SW480 (cell line): ENCODE data around the gene SMNDC1.
A peak's percentile ranks its signal among the peaks of the same experiment; 100 is the strongest.
"Not testable (repeated sequence)": the region's sequence is repeated elsewhere in the genome, so short reads cannot be mapped to it uniquely, and the experiment has no call there.

ENCODE experiments used
- DNase-seq: peaks from one replicate; pipeline ENCODE4 v3.0.0-alpha.2; 2016; ENCODE audit warnings: low spot score

Gene SMNDC1

DNA sequence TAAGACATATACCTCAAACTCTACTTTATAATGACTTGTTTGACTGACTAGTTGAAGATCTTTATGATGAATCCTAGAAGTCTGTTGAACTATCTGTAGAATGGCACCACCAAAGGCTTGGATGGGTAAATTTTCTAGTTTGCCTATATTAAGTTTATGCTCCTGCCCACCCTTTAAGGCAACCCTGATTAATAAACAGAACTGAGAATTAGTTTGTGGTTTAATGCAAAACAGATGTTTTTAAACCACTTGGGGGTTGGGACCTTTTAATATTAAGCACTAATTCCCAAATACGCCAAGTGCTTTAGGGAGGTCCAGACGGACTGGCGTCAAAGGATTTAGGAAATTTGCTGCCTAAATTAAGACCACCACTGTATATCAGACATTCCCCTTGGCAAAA lies 20.5 kb downstream of the SMNDC1 start:
- no peak for DNase-seq

DNA sequence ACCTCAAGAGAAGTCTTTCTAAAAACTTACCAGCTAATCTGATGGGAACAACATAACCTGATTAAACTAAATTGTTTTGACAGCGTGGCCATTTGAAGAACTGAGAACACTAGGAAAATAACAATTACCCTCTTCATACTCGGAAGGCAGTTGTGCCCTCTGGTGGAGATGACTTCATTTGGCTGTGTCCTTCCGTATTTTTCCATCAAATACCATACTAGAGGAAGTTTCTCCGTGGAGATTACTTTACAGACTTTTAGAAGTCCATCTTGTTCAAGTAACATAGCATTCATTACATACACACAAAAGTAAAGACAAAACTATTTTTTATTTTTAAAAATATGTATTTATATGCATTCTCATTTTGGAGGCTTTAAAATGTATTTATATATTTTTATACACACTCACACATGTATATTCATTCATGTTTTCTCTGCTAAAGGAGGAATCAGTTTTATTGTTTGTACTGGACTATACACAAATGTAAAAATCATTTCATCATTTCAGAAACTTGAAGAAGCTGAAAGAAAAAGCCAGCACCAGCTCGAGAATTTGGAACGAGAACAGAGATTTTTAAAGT lies 25.2 kb downstream of the SMNDC1 start:
- DNase-seq: peak; percentile 72

DNA sequence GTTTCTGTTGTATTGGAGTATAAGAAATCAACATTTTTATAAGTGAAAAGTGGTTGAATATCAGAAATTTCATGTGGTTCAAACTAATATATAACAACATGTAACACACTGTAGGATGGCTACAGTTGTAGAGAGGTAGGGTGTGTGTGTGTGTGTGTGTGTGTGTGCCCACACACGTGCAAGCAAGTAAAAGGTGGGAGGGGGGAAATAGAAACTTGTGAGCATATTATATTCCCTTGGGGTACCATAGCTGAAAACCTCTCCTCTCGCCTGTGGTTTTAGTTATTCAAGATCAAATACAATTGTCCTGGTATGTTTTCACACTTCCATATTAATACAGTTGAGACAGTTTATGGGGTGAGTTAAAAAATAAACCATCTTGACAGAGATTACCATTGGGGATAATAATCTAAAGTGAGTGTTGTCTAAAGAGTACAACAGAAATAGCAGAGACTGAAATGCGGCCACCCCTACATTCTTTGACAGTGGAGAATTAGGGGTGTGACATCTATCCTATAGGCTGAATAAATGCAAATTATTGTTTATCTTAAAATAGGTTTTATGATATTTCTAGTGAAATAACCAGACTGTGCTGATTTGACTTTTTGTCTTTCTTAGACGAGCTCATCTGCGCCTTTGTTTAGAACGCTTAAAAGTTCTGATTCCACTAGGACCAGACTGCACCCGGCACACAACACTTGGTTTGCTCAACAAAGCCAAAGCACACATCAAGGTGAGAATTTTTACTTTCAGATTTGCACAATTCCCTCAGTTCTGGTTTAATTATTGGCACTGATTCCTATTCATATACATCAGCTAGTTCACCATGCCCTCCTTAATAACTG lies 25.9 kb downstream of the SMNDC1 start:
- DNase-seq: no peak

DNA sequence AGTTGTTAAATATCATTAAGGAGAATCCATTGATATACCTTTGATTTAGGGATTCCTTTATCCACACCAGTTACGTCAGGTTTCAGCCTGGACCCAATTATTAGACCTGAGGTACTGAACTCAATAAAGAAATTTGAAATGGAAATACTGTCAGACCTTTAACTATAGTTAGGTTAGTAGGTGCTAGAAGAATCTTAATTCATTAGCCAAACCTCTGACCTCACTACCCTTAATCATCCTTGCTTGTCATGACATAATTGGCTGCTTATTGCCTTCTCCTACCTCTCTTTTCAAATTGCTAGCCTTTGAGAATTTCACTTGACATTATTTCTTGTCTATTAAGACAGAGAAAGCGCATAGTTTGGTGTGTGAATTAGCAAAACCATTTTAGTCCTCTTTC lies 27.1 kb downstream of the SMNDC1 start:
- no peak for DNase-seq

DNA sequence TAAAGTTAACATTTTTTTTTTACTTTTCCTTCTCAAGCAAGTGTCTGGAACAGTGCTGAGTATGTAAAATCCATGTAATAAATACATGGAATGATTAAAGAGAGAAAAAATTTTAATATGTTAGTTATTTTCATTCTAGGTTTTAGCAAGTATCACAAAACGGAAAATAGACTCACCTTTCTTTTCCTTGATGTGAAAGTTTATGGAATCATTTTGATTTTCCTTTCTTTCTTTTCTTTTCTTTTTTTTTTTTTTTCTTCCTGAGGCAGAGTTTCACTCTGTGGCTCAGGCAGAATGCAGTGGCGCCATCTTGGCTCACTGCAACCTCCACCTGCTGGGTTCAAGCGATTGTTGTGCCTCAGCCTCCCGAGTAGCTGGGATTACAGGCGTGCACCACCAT lies 28.1 kb downstream of the SMNDC1 start:
- DNase-seq: no peak

DNA sequence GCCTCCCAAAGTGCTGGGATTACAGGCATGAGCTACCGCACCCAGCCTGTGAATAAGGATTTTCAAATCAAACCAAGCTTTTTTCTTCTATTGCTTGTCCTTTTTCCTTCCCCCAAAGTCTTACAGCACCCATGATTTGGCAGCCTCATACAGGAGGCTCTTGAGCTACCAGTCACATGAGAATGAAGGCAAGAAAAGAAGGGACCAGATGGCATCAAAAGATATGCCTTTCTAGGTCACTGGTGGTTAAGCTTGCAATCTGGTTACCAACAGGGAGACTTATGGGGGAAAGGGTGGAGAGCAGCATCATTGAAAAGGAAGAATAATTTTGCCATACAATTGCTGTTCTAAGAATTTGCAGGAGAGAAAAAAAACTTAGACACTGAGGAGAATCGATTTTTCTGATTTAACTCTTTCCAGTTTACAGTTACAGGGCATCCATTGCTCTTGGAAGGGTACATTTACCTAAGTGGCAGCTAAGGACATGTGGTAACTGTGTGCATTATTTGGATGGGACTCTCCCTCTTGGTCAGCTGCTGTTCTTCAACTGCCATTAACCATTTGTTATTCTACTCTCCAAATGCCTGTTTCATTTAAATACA lies 29.5 kb downstream of the SMNDC1 start:
- no peak for DNase-seq

DNA sequence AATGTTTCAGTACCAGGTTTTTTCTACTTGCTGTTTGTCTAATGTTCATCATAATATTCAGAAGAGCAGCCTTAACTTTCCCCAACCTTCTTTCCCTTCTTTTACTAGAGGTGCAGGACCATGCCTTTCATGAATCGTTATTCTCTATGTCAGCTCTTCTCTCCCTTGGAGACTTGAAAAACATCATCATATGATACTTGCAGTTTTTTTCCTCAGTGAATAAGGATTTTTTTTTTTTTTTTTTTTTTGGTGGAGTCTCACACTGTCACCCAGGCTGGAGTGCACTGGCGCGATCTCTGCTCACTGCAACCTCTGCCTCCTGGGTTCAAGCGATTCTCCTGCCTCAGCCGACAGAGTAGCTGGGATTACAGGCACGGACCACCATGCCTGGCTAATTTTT lies 30.1 kb downstream of the SMNDC1 start:
- DNase-seq: no peak

DNA sequence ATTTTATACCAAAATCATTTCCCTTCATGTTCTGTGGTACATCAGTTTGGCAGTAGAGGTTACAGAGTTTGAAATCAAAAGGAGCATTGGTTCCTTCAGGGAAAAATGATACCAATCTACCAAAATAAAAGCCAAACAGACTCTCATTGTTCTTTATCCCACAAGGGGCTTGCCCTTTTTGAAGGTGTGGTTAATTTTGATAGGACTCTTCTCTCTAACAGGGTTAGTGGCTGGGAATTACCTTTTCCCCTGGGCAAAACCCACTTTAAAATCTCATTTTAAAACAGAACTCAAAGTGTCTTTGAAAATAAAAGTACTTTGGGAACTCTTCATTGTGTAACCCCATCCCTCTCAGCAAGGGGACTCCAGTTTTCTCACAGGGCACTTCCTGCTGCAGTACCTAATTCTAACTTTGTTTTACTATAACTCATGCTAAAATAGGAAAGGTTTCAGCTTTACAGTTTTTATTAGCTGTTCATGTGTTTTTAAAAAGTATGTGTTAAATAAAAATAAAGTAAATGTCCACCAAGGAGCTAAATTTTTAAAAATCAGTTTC lies 30.6 kb downstream of the SMNDC1 start:
- peak; percentile 15 for DNase-seq

DNA sequence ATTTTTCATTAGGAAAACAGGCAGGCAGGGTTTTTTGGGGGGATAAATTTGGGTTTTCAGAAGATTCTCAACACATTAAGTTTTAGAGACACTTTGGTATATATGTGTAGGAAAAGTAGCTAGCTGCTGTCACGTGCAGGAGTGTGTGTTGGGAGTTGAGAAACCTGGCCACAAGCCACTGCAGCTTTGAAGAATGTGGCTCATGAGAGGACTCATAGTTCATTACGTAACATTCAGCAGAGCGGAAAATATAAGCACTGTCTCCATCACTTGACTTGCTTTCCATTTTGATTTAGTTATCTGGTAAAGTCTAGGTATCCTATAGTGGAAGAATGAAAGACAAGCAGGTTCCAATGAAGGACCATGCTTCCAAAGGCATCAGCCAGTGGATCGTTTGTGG lies 31.2 kb downstream of the SMNDC1 start:
- peak; percentile 33 for DNase-seq

DNA sequence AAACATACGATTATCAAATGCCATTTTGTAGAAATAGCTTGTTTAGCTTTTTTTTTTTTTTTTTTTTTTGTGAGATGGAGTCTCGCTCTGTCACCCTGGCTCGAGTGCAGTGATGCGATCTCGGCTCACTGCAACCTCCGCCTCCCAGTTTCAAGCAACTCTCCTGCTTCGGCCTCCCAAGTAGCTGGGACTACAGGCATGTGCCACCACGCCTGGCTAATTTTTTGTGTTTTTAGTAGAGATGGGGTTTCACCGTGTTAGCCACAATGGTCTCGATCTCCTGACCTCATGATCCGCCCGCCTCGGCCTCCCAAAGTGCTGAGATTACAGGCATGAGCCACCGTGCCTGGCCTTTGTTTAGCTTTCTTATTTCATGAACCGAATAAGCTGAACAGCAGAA lies 31.7 kb downstream of the SMNDC1 start:
- not testable (repeated sequence) for DNase-seq

DNA sequence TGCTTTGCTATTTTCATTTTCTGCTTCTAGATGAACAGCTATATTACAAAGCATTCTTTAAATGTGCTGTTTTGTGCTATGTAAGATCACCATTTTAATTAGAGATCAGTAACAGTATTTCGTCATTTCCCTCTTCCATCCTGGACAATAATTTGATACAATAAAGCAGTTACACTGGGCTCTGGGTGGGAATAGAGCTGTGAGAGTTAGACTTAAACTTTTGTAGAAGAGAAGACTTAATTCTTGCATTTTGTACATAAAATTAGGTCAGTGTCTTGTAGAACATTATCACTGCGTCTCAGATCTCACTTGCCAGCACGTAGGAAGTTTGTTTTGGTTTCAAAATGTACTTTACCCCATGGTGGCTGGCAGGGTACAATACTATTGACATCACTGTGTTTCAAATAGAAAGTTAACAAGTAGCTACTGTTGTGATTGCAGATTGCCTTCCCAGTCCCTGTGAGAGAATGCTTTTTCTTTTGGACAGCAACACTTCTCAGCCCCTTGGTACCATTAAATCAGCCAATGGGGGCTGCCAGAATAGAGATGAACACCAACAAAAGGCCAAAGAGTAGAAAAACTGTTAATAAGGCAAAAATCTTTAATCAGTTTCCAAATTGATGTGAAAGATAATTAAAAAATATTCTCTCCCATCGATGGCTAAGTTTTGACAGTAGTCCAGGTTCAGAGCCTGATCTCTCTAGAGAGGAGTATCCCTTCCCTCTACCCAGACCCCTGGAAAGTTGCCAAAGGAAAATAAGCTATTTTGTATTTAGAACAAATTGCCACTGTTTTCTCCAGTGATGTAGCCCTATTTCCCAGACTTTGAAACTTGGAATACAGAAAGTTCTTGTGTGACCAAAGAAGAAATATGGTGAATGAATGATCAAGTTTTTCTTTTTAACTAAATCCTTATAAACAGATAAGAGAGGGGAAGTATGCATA lies 35.1 kb downstream of the SMNDC1 start:
- DNase-seq: no peak

DNA sequence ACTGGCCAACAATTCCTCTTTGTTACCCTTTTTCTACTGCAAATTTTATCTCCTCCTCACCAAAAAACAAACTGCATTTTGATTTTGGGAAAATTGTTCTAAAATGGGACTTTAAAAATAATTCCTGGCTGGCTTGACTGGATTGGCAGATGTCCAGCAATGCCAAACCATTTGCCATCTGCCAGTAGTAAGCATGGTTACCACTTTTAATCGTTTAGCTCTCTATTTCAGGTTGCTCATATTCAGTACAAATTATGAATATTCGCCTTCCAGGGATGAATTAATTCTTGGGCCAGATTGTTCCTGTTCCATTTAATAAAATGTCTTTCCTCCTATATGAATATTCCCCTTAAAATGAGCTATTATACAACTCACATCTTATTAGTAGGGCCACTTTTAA lies 35.7 kb downstream of the SMNDC1 start:
- DNase-seq: no peak

DNA sequence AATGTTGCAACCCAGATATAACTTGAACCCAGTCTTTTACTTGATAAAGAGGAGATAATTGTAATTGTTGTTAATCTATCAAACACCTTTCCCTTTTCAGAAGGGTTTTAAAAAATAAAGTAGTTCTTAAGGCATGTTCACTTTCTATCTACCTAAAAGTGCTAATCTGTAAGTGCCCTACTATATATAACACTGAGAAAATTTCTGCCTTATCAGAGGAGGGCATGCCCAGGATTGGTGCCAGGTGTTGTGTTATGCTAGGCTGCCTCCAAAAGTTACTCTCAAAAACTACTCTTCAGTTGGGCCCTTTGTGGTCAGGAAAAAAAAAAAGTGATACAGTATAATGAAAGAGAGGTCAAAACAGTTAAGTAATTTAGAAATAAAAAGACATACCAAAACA lies 36.3 kb downstream of the SMNDC1 start:
- DNase-seq: no peak

DNA sequence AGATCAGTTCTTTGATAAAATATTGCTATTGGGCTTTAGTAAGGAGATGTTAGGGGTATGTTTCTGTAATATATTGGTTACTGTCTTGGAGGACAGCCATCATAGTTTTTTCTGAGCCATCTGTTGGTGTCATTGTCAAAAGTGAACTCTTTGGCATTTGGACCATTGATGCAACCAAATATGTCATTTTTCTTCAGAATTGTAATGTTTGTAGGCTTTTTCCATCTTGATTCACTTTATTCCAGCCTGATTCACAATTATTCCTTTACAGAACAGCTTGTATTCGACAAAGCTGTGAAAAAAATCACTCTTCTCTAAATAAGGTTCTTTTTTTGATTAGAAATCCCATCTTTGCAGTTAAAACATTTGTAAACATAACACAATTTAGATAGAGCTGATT lies 37.4 kb downstream of the SMNDC1 start:
- no peak for DNase-seq

DNA sequence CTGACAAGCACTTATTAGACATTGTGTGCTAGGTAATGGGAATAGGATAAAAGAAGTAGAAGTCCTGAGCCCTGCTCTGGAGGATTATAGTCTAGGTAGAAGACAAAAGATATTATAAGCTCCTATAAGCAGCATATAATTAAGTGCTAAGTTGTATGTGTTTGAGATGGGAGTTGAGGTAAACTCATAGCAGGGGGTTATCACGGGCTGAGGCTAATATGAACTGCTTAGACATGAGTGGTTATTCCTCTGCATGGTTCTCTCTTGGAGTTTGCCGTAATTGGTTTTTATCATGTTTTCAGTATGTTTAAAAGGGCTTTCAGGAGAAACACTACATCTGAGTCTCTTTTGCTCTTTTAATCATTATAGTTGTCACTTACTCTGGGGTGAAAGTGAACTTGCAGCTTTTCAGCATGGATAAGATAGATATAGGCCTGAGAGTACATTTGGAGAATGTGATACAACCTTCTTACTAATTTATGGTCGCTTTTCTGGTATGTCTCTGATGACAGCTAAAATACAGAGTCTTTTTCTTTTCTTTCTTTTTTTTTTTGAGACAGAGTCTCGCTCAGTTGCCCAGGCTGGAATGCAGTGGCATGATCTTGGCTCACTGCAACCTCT lies 39.0 kb downstream of the SMNDC1 start:
- no peak for DNase-seq

DNA sequence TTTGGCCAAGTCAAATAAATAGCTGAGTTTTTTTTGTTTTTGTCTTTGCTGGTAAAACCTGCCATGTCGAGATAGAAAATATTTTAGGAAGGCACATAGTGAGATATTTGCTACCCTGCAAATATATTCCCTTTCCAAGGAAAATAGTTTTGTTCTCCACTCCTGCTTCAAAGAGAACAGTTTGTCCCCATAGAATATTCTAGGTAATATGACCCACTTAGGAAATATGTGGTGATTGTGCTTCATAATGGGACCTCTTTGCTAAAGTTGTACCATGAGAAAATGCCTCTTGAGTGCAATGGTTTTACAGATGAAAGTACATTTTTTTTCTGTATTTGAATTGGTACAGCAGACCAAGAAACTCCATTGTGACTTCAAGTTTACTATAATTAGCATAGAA lies 41.6 kb downstream of the SMNDC1 start:
- DNase-seq: no peak

DNA sequence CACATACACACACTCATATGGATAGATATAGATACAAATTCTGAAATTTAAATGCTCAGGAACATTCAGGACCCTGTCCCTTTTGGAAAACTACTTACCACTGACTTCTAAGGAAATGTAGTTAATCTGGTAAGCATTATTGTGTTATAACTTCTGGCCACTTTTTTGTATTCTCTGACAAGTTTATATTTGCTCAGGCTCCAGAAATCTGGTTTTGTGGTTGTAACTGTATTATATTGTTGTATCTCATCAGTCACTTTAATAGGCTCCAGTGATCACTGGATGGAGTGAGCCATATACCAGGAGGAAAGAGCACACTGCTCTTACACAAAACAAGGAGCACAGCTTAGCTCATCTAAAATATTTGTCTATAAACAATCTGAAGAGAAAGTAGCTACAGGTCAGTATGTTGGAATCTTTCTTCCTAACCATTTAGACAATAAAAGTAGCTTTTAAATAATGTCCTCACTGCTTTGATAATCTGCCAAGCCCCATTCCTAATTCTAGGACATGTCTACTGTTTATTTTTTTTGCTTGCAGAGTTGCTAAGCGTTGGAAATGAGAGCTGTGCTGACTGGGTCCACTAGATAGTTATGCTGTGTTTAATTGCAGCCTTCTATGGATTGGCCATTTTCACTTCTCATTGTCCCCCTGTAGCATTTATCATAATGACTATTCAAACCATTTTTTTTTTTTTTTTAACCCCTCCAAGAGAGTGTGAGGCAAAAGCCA lies 43.8 kb downstream of the SMNDC1 start:
- no peak for DNase-seq

DNA sequence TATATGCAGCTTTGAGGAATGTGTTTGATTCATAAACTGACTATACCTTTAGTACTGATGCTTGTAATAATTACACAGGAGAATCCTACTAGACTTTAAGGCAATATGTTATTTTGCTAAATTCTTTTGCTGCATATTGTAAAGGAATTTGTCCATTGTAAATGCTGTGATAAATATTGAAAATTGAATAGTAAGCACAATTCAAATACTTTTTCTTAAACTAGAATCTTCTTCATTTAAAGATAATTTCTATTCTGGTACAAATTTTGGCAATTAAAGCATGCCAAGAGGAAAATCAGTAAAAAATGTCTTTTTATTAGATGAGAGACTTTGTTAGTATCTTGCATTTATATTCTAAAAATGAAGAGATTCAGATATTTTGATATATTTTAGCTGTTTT lies 45.4 kb downstream of the SMNDC1 start:
- no peak for DNase-seq

DNA sequence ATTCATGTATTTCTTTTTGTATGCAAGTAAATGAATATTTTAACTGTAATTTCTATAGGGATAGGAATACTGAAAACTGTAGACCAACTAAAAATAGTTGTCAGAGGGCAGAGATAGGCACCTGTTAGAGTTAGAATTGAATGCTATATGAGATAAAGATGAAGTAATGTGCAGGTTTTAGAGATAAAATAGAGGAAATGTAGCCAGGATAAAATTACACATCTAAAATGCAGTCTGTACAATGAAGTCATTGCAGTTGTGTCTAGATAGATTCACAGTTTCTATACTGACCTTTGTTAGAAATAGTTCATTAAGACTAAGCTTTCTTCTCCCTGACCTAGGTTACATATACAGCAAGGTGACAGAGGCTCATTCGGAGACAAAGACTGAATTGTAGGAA lies 46.2 kb downstream of the SMNDC1 start:
- DNase-seq: no peak

DNA sequence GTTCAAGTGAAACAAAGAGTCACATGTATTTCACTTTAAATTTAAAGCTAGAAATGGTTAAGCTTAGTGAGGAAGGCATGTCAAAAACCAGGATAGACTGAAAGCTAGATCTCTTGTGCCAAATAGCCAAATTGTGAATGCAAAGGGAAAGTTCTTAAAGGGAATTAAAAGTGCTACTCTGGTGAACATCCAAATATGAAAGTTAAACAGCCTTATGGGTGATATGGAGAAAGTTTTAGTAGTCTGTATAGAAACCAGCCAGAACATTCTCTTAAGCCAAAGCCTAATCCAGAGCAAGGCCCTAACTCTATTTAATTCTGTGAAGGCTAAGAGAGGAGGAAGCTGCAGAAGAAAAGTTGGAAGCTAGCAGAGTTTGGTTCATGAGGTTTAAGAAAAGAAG lies 50.3 kb downstream of the SMNDC1 start:
- no peak for DNase-seq

DNA sequence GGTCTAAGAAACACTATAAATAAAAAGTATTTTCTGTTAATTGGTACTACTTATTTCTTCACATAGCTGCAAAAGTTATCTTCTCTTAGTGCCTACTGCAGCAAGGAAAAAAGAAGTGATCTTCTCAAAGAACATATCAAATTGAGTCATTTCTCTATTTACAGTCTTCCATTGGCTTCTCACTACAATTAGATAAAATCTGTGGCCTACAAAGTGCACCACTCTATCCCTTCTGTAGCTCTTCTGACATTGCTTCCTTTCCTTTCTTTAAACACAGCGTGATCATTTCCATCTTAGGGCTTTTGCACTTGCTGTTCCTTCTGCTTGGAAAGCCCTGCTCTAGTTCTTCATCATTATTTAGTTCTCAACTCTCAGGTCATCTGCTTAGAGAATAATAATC lies 52.6 kb downstream of the SMNDC1 start:
- DNase-seq: no peak
